ENCODE results near the gene TMEM179B.

The TMEM179B gene

DNA sequence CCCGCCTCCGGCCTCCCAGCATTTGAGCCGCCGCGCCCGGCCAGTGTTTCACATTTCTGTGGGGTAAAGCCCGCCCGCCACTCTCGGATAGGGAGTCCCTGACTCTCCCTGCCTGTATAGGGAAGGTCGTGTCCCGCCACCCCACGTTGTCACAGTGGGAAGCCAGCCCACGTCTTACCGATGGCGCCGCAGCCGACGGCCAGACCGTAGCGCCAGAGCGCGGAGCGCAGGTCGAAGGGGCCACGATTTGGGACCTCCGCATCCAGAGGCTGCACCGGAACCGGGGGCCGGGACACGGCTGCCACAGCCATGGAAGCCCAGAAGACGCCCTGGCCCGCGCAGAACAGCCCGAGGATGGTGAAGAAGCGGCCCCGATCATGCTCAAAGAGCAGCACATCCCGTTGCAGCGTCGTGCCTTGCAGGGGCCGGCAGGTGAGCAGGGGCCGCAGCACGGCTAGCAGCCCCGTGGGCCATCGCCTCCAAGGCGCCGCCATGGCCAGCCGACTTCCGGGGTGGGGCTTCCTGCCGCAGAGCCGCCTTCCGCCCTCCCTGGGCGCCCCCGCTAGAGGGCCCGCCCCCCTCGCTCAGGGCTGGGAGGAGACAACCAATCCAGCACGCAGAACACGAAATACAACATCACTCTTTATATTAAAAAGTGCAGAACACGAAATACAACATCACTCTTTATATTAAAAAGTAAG is 4.4 kb downstream of the TMEM179B start, which contains the start of gene TMEM223:
TSS of gene TMEM223 (minus strand) at position 506 of the 701 bp plus-strand sequence. CDS start at position 494, 12 bp downstream.
- DNase-seq (ENCODE audit: low read depth in 2 of 2), result peak; percentile 74 to 85
- H3K4me3 ChIP-seq (replicated peaks in 1 of 2; ENCODE audit: low read depth in 2 of 2, low read length in 2 of 2), result peak within 1 kb of the TSS; percentile 92 to 95
- TF ChIP-seq, protein P1, sequence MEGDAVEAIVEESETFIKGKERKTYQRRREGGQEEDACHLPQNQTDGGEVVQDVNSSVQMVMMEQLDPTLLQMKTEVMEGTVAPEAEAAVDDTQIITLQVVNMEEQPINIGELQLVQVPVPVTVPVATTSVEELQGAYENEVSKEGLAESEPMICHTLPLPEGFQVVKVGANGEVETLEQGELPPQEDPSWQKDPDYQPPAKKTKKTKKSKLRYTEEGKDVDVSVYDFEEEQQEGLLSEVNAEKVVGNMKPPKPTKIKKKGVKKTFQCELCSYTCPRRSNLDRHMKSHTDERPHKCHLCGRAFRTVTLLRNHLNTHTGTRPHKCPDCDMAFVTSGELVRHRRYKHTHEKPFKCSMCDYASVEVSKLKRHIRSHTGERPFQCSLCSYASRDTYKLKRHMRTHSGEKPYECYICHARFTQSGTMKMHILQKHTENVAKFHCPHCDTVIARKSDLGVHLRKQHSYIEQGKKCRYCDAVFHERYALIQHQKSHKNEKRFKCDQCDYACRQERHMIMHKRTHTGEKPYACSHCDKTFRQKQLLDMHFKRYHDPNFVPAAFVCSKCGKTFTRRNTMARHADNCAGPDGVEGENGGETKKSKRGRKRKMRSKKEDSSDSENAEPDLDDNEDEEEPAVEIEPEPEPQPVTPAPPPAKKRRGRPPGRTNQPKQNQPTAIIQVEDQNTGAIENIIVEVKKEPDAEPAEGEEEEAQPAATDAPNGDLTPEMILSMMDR (IDR thresholded peaks at IDR 0.05; ENCODE audit: low read depth, low read length), result no peak

DNA sequence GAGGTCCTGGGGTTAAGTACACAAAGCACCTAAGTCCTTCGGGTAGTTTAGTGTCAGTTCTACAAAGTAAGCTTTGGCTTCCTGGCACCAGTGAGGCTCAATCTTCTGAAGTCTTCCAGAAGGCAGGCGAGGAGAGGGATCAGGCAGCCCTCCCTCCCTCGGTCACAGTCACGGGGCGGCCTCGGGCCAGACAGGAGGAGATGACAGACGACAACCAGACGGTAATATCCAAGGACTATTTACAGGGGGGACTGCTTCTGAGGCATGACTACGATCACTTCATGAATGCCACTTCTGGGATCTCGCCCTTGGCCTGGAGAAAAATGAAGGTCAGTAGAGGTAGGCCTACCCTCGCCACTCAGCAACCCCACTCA is 5.0 kb downstream of the TMEM179B start:
- DNase-seq (ENCODE audit: low read depth in 2 of 2), result no peak
- peak overlapping the region in 1 of 2 donors; percentile 95 for H3K4me3 ChIP-seq (replicated peaks in 1 of 2; ENCODE audit: low read depth in 2 of 2, low read length in 2 of 2)
- TF ChIP-seq, protein P1 (IDR thresholded peaks at IDR 0.05; ENCODE audit: low read depth, low read length), result no peak

DNA sequence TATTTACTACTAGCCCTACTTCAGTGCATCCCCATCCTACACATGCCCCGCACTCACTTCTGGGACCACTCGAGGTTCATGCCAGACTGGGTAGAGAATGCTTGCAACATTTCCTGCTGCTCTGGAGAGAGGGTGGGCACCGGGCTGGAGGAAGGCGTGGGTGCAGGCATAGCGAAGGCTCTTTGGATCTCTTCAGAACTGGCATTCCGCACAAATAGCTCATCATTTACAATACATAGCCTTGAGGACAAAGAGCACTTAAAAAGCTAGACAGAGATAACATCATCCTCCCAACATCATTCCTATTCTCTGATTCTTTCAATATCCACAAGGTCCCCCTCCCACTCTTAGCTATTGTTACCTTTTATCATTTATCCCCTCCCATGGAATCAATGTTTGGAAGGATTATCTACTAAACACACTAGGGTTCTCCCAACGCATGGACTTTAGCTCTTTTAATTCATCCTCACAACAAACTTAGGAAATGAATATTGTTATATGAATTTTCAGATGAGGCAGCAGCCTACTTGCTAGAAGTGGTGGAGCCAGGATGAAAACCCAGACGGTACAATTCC is 7.1 kb downstream of the TMEM179B start:
- no peak for DNase-seq (ENCODE audit: low read depth in 2 of 2)
- TF ChIP-seq, protein P1 (IDR thresholded peaks at IDR 0.05; ENCODE audit: low read depth, low read length), result no peak
- H3K4me3 ChIP-seq (replicated peaks in 1 of 2; ENCODE audit: low read depth in 2 of 2, low read length in 2 of 2), result no peak overlapping the region

DNA sequence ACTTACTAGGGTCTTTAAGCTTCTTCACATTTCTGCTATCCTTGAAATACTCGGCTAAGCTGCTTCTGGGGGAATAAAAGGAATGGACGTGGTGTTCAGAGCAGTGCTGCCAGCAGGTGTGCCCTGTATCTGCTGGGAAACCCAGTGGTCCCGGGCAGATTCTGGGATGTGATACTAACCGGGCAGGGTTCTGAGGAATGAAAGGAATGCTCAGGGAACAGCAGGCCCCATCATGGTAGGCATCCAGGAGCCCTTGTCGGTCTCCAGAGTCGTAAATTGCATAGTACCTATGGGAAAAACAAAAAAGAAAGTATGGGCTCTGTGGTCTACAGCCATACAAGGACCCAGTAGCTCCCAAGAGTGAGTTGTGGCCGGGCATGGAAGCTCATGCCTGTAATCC is 9.1 kb downstream of the TMEM179B start:
- TF ChIP-seq, protein P1 (IDR thresholded peaks at IDR 0.05; ENCODE audit: low read depth, low read length), result no peak
- DNase-seq (ENCODE audit: low read depth in 2 of 2), result no peak
- H3K4me3 ChIP-seq (replicated peaks in 1 of 2; ENCODE audit: low read depth in 2 of 2, low read length in 2 of 2), result no peak overlapping the region

DNA sequence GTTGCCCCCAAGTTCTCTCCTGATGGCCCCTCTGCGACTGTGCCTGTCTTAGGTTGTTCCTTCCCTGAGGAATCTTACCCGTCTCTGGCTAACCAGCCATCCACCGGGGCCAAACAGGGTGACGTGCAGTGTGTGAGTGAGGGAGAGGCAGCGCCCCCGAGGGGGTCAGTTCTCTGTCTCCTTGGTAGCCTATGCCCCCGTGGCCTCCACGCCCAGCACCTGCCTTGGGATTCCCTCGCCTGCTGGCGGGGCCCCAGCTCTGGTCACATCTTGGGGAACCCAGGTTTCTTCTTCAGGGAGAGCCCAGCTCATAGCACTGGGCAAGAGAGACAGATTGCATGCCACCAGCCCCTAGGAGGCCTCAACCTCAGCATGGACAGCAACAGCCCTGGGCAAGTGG is 12.3 kb downstream of the TMEM179B start:
- TF ChIP-seq, protein P1 (IDR thresholded peaks at IDR 0.05; ENCODE audit: low read depth, low read length), result no peak
- H3K4me3 ChIP-seq (replicated peaks in 1 of 2; ENCODE audit: low read depth in 2 of 2, low read length in 2 of 2), result no peak overlapping the region
- no peak for DNase-seq (ENCODE audit: low read depth in 2 of 2)

DNA sequence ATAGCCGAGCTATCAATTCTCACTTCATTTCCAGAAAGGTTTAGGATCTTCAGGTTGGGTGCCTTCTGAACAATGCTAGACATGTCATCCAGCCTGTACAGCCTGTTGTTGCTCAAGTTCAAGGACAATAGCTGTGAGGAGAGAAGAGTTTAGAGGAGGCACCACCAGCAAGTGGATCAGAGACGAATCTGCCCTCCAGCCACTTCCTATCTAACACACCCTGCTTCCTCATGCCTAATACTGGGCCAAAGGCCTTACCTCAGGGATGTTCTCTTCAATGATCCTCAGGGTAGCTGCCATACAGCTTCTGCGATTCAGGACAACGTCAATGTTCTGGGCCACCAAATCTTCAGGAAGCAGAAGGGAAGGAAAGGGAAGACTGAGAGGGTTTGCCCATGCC is 13.9 kb downstream of the TMEM179B start:
- TF ChIP-seq, protein P1 (IDR thresholded peaks at IDR 0.05; ENCODE audit: low read depth, low read length), result no peak
- no peak for DNase-seq (ENCODE audit: low read depth in 2 of 2)
- H3K4me3 ChIP-seq (replicated peaks in 1 of 2; ENCODE audit: low read depth in 2 of 2, low read length in 2 of 2), result no peak overlapping the region

All from cardiac fibroblast (primary cell).